ENCODE results near the gene GAREM1. TPM values are rescaled to one million over a fixed set of nuclear protein-coding genes. Genes with fewer than 3 reads are reported as not detected.
"Not testable (repeated sequence)": the region's sequence is repeated elsewhere in the genome, so short reads cannot be mapped to it uniquely, and the experiment has no call there.

Gene GAREM1
- total and polyA plus RNA-seq, 9 of the 15 experiments (the other 6 are each of a cell fraction or from before 2014, with no cell fraction given), result 0.03 to 0.33 (median 0.07) TPM; not detected in 1

- no peak for TF ChIP-seq ETS2 (tag; IDR thresholded peaks at IDR 0.05; ENCODE audit: borderline replicate concordance, poor library complexity, severe bottlenecking)
- no peak for TF ChIP-seq POU5F1 (IDR thresholded peaks at IDR 0.05; ENCODE audit: borderline replicate concordance, low read depth, low read length, partially characterized antibody)
- no peak for TF ChIP-seq MYBL2 (IDR thresholded peaks at IDR 0.05; ENCODE audit: low read depth)
- no peak for TF ChIP-seq MYBL2 (CRISPR knock-in tag; IDR thresholded peaks at IDR 0.05; ENCODE audit: borderline replicate concordance)
Observed at GRCh38 chr18:32237049-32237448, 233.6 kb downstream of the GAREM1 start (continued).

GRCh38 chr18:32233348-32233747 lies 237.3 kb downstream of the GAREM1 start:
- under 1% methylated on average over 15 of the region's 15 CpGs for WGBS (ENCODE audit: insufficient coverage, low coverage, missing lambda C conversion rate)
- CTCF ChIA-PET (ENCODE audit: low intra/inter-chr PET ratio); H3K9me3 ChIP-seq (replicated peaks; ENCODE audit: control insufficient read depth, insufficient read depth, low read depth, low read length); POLR2A ChIA-PET; H3K4me2 ChIP-seq (ENCODE audit: insufficient read depth, low read length); H3K27ac ChIP-seq (ENCODE audit: extremely low read depth, low read depth, low read length); H3K36me3 ChIP-seq (ENCODE audit: control insufficient read depth, insufficient read depth, low read length); H3K4me1 ChIP-seq (replicated peaks in 1 of 2; ENCODE audit: control insufficient read depth in 2 of 2, insufficient read depth in 2 of 2, low read length in 2 of 2); ATAC-seq; DNase-seq (ENCODE audit: extremely low read depth in 1 of 4, low spot score in 3 of 4); H3K4me3 ChIP-seq; in situ Hi-C loops (cut with MboI); H2AFZ ChIP-seq (ENCODE audit: low read depth, low read length); BruUV-seq (replicated peaks); H3K9me1 ChIP-seq (ENCODE audit: control insufficient read depth, insufficient read depth, low read length); H3K9ac ChIP-seq (ENCODE audit: insufficient read depth in 1 of 2, low read depth in 2 of 2, low read length in 2 of 2); FAIRE-seq; H4K20me1 ChIP-seq (replicated peaks; ENCODE audit: control insufficient read depth, insufficient read depth, low read length); H3K79me2 ChIP-seq (ENCODE audit: control insufficient read depth, insufficient read depth, low read length); H3K27me3 ChIP-seq (ENCODE audit: control insufficient read depth in 2 of 2, insufficient read depth in 2 of 2, low read length in 2 of 2); intact Hi-C loops (cut with micrococcal nuclease): not testable (repeated sequence)
